Activated CD4-positive, CD25-positive, alpha-beta regulatory T cell treated with anti-CD3 and anti-CD28 coated beads, Interleukin-2, amount 50 U/mL, for 72 hours (primary cell): ENCODE measurements around the gene SULT4A1.

Source experiments
- DNase-seq: peaks from one replicate; pipeline ENCODE4 v3.0.0; 2021

SULT4A1 gene

DNA sequence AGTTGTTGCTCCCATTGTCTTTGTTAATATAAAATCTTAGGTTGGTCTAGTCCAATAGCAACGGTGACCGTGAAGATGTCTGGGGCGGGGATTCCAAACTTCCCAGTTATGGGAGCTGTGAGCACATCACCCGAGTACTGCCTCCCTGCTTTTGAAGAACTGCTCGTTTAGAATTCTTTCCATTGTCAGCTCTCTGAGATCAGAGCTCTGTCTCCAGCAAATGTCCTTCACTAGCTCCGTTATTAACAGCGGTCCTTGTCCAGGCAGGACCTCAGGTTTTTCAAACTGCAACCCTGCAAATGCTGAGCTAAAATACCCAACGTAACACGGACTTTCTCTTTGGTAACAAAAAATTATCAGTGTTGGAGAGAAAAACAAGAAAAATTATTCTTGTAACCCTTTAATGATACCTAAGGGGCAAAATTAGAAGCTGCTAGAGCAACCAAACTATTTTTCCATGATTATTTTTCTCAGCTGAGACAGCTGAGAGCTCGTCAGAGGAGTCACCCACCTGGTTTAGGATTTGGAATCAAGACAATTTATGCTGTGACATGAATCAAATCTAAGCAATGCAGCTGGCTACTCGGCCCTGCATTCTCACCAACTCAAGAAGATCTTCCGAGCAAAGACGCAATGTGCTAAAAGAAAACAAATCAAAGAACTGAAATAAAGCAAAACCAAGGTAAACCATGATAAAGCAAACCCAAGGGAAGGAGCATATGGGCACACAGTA is 35.1 kb downstream of the SULT4A1 start:
- DNase-seq = no peak

DNA sequence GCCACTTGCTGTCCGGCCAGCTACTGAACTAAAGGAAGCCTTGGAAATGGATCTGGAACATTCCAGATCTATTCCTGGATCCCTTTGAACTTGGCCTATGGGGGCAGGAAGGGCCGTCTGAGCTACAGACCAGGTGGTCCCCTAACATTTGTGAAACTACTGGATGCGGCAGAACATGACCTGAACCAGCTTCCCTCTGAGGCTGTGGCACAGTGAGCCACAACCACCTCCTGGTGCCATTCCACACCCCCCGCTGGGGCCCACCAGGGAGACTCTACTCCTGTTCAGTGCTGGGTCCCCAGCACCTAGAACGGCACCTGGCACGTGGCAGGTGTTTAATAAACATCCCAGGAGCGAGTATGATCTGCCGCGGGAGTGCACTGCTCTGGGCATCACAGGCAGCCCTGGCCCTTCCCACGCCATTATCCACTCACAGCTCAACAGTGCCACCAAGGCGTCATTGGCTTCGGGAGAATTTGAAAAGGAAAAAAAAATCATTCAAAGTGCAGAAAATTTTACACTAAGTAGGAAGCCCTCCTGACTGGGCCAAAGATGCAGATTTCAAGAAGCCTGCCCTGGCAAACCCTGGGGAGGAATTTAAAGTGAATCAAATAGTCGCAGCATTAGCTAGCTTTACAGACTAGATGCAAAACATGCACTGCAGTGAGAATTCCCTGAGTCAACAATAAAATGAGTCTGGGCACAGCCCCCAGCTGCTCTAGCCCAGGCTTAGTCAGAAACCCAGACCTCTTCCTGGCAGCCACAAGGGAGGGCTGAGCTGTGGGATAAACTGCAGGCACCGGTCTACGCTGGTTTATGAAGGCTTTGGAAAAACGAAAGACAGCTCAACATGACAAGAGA is 35.9 kb downstream of the SULT4A1 start:
- no peak for DNase-seq

DNA sequence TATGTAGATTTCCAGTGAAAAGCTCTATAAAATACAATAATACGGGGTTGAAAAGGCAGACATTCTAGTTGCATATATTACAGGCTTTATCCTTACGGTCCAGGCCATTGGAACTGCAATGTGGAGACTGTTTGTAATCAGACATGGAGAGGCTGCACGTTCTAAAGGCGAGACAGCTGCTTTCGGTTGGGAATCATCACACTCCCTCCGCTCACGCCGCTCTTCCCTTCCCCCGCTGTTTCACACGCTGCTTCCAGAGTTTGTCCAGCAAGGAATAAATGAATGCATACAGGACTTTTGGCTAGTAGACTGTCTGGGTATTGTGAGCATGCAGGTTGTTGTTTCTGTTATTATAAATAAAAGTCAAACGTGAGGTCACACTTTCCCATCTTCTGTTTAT is 36.7 kb downstream of the SULT4A1 start:
- no peak for DNase-seq

DNA sequence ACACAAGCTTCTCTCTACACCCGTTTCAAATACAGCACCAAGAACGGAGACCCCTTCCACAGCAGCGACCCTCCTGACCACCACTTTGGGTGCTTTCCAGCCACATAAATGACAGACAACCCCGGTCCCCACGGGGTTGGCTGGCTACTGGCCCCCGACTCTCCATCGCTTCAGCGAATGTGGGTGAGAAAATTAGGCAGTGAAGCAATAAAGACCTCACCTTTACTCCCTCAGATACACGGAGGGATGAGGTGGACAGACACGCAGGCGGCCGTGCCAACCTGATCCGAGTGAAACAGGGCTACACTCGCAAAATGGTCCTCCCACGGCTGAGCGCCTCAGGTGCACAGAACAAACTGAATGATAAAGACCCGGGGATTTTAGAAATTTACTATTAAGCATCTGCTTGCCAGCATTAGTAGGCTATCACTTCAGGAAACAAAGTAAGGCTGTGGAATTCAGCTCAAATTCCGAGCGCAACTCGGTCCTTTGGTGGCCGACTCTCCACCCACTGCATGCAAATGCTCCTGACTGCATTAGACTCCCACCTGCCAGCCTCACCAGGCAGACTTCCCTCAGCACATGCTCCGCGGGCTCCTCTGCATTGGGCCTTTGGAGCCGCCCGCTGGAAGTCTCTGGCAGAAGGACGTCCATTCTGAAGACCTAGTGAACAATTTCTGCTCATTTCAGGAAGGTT is 37.4 kb downstream of the SULT4A1 start:
- no peak for DNase-seq

DNA sequence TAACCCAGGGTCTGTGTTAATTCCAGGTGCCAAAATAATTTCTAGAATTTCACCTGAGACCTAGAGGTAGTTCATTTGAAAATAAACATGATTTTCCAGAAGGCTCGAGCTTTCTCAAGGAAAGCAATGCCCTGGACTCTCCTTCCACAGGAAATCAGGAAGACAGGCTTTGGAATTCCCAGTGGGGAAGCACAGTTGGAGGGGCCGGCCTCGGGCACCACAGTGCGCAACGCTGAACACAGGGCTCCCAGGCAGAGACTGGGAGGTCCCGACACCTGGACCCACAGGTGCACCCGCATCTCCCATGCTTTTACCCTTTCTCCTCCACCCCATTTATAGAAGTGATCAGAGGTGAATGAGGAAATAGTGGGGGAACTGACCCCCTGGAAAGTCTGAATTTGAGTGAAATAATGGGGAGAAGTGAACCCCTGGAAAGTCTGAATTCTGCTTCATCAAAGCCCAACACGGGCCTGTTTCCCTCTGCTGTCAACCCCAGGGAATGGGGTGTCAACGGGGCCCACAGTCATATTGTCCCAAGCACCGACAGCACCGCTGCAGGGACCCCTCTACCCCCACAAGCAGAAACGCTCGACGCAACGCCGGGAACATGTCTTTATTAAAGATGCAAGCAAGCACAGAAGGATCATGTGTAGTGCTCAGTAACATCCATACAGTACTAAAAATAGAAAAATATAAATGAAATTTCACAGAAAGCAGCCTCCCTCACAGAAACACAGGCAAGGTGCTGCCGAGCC is 38.2 kb downstream of the SULT4A1 start:
- DNase-seq = no peak

DNA sequence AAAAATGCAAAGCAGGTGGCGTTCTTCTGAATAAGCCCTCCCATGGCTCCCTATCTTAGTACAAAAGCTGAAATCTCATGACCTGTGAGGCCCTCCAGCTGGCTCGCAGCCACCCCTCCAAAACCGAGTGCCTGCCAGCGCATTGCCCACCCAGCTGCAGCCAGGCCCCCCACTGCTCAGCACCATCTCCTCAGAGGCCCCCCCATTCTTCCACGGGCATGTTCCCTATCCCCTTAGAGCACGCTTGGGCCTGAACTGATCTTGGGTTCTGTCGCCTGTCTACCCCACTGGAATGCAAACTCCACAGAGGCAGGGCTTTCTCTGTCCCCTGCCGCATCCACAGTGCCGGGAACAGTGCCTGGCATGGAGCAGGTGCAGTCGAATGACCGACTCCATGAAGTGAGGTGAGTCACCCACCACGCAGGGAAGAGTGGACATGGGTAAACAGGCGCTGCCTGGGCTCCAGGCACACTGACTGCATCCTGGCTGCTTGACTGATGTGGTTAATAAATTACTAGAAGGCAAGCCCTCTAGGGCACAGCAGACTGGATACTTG is 38.9 kb downstream of the SULT4A1 start:
- no peak for DNase-seq

DNA sequence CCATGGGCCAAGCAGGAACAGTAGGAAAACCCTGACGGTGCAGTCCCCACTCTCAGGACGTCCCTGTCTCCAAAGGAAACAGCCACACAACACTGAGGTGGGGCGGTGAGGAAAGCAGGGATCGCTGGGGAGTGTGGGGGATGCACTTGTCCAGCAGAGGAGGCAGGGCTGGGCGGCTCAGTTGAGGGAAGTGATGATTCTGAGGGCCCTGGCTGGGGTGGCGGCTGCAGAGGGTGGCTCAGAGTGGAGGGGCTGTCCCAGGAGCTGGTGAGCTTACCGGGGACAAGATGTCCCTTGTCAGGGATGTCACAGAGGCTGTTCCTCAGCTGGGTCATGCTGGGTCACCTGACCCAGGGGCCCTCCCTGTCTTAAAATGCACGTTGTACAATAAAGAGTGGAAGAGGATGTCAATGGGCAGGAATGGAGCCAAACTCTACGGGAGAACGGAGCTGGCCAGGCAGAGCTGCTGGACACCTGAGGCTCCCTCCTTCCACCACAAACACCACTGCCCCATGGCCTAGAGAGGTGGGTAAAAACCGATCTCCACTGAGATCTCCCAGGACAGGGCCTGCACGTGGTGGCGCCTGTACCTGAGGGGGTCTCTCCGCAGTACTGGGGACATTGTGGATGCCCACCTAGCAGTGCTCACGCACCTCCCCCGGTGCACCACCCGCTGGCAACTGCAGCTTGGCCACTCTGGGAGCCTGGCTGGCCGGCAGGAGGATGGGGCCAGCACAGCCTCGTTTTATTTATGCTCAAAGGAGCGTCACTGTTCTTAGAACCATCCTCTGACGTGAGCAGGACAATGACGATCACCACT is 40.5 kb downstream of the SULT4A1 start:
- no peak for DNase-seq

DNA sequence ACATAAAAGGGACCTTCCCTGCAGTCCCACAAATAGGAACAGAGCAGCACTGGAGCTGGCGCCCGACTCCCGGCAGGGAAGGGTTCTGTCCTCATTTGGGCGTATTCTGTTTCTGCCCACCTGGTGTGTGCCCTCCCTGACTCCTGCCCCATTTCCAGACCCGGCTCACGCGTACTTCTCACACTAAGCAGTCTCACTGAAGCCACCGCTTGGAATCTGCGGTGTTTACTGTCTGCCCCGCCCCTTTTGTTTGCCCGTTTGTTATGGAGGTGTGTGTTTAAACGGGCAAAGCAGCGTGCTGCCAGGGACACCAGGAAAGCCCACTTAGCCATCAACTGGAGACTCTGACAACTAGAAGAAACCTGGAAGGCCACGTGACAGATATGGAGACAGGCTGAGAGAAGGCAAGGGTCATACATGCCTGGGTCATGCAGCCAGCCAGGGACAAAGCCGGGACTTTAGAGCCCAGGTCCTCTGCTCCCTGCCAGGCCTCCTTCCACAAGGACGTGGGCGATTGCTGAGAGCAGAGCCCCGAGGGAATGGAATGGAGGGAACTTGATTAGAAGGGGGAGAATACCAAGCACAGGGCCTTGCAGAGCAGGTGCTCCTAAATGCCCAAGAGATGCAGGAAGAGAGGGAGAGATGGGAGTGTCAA is 41.5 kb downstream of the SULT4A1 start:
- DNase-seq = no peak

DNA sequence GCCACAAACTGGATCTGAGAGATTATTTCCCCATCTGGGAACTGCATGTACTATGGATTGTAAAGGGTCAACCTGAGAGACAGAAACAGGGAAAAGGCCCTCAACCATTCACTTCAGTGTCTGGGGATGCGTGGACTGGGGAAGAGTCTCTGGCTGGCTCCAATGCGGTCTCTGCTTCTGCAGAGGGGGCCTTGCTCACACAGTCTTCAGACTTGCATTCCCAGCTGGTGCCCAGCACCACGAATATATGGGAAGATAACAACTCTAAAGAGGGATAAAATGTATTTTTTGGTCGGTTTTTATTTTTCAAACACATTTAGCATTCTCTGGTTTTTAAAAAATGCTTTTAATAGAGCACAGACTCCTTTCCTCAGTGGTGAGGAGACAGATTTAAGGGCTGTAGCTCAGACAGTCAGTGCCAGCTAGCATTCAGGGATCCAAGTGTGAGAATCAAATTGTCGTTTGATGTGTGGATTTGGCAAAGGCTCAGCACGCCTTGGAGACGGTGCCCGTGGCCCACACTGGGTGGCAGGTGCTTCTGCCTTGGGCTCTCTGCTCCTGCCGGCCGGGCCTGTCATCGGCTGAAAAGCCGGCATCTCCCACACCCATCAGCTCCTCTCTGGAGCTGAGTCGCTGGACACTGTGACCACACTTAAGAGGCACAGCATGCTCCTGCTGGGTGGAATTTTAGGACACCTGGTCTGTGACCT is 42.2 kb downstream of the SULT4A1 start:
- no peak for DNase-seq

DNA sequence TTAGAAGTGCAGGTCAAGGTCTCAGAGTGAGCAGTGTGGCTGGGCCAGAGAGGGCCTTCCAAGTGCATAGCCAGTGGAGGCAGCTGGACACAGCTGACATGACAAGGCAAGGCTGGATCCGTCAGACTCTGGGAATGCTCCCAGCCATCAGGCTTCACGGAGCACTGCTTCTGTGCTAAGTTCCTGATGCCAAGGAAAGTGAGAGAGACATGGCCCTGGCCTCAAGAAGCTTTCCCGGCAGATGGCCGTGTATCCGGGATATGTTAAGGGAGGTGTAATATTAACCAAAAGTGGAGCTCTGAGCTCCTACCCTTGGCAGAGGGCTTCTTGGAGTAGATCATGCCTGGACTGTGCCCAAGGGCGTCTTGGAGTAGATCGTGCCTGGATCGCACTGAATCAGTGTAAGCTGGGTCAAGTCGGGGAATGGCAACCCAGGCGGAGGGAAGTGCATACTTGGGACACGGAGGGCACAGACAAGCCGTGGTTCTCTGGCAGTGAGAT is 42.8 kb downstream of the SULT4A1 start:
- DNase-seq = no peak

DNA sequence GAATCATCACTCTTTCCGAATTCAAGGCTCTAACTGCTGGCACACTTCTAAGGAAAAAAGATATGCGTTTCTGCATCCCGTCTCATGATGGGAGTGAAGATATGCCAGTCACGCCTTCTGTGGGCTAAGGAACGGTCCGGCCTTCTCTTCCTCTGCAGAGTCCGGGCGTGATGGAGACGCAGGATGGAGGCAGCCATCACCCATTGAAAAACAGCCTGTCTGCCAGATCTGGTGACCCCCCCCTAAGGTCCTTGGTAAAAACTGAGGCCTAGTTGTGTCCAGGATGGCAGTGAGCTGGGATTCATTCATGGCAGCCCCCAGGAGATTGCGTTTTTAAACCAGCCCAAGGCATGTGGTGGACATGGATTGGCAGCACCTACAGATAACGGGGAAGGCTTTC is 43.3 kb downstream of the SULT4A1 start:
- DNase-seq = no peak

DNA sequence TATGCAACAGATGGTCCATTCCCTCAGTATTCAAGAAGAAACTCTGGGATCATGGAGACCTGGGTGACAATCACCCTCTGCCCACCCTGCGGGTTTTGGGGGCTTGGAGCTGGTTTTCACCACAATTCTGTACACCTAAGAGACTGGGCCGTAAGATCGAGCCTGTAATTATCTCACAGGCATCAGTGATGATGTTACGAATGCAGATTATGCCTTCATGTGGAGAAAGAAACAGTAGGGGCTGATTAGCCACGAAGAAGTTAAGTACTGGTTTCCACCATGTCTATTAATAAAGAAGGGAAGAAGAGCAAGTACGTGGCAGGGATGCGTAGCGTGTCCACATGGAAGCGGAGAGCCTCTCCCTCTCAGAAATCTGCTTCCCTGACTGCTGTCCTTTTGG is 44.9 kb downstream of the SULT4A1 start:
- DNase-seq = no peak

DNA sequence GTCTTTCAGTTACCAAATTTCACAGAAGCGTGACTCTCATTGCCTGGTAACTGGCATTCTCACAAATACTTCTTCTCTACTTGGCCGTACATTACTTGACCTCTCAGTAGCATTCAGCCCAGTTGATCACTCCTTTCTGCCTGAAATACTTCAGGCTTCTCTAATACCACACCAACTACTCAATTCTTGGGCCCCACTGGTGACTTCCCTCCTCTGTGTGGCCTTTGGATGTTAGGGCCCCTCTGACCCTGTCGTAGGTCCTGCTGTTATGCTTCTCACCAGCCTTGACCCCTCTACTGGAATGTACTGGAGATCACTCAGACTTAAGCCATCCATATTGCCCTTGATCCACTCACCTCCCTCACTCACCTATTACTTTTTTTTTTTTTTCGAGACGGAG is 48.0 kb downstream of the SULT4A1 start:
- no peak for DNase-seq

DNA sequence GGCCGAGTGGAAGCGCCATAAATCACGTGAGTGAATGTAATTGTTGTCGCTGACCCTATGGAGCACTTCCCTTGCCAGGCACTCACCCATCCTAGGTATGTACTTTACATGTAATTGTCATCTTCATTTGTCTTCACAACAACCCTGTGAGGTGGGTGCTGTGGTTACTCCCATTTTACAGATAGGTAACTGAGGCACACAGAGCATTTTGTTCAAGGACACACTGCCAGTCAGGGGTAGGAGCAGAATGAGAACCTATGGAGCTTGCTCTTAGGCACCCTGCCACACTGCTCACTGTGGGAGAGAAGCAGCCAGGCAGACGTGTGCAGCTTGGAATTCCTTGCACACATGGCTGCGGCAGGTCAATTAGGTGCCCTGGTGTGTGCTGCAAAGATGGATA is 49.4 kb downstream of the SULT4A1 start:
- no peak for DNase-seq

DNA sequence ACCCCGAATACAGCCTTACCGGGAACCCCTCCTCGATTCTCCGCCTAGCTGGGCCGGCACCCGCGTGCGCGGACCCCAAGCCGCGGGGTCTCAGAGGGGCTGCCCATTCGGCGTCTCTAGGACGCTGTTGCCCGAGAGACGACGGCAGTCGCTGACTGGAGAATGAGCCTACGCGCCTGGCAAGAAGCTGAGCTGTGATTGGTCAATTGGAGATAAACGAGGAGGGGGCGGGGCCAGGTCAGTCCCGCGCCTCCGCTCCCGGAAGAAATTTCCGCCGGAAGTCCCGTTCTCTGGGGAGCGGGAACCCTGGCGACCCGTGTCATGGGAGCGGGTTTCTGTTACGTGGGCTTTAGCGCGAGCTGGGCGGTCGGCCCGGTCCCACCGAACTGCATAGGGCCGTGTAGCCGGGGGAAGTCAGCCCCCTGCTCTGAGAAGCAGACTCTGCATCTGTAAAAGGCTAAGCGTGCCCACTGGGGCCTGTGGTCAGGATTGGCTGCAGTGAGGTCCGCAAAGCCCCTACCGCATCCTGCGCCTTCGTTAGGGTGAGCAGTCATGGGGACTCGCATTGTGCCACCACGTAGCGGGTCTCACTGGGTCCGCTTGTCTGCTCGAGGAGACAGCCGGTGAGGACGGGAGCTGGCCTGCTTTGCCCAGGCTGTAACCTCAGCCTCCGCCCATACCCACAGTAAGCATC is 50.0 kb downstream of the SULT4A1 start, which contains the start of gene EFCAB6:
Gene EFCAB6, minus strand, starts transcription at position 157 of the 694 bp plus-strand sequence. CDS start 29,987 bp downstream, outside the sequence.
- peak; percentile 88 for DNase-seq

DNA sequence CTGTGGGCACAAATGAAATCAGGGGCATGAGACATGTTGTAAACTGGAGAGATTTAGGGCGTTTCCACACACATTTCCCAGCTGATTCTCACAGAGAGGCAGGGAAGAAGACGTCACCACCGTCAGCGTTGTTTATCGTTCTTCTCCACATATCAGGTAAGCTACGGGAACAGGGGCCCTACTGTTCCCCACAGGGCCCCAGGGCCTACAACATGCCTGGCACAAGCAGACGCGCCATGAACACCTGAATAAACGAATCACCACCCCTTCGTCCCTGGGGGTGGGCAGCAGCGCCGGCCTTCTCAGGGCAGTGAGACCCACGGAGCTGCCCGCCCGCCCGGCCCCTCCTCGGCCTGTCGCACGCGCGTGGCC is 50.5 kb downstream of the SULT4A1 start:
- no peak for DNase-seq

DNA sequence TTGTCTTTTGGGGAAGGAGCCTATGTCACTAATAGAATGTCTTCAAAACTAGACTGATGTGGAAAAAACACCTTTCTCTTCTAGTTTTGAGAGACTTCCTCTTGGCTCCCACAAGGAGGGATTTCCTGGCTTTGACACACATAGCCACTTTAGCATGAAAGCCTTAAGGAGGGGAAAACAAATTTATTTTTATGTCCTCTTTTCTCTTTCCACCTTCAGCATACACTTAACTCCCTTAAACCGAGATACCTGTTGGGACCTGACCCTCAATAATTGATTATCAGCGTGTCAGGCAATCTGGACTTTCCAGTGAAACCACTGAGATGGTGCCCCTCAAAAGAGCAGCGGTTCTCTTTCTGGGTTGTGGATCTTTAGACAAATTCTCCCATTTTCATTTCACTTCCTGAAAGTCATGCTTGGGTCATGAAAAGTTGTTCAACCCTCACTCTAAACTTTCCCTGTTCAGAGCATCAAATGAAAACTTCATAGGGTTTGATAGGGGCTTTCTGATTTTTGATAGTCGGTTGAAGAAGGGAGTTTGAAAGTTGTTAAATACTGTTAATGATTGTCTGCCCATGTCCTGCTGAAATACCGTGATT is 59.3 kb downstream of the SULT4A1 start:
- DNase-seq = no peak

DNA sequence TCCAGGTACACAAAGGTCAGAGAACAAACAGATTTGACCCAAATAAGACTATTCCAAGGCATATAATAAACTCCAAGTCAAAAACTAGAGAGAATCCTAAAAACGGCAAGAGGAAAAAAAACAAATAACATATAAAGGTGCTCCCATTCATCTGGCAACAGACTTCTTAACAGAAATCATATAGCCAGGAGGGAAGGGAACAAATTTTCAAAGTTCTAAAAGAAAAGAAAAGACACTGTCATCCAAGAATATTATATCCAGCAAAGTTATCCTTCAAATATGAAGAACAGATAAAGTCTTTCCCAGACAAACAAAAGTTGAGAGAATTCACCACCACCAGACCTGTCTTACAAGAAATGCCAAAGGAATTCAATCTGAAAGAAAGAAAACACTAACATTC is 61.3 kb downstream of the SULT4A1 start:
- DNase-seq = no peak

DNA sequence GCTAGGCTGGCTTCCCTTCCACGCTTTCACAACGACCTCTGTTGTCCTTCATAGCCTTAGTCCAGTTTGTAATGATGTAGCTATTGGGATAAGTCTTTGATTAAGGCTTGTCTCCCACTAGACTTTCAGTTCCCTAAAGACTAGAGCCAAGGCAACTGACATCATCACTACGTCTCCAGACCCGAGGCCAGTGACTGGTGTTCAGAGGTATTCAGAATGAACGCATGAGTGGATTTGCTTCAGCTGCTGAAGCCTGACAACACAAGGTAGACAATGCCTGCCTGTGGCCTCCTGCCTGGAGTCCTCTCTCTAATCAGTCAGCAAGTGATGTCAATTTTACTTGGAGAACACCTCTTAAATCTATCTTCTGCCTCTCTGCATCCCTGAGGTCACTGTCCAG is 63.8 kb downstream of the SULT4A1 start:
- no peak for DNase-seq
